ENCODE results near the gene TWIST2.

The TWIST2 gene

GRCh38 chr2:238872628-238873380 is 24.9 kb downstream of the TWIST2 start:
- DNase-seq (ENCODE audit: low read depth in 2 of 2), result no peak

GRCh38 chr2:238873381-238873801 is 25.5 kb downstream of the TWIST2 start:
- DNase-seq (ENCODE audit: low read depth in 2 of 2), result no peak

- no peak for DNase-seq (ENCODE audit: low read depth in 2 of 2)
These were observed 26.0 kb downstream of the TWIST2 start for GRCh38 chr2:238873841-238874240.

- DNase-seq (ENCODE audit: low read depth in 2 of 2), result no peak
These were observed 26.6 kb downstream of the TWIST2 start for GRCh38 chr2:238874330-238875050.

GRCh38 chr2:238875101-238875470 is 27.2 kb downstream of the TWIST2 start:
- DNase-seq (ENCODE audit: low read depth in 2 of 2), result no peak

DNA sequence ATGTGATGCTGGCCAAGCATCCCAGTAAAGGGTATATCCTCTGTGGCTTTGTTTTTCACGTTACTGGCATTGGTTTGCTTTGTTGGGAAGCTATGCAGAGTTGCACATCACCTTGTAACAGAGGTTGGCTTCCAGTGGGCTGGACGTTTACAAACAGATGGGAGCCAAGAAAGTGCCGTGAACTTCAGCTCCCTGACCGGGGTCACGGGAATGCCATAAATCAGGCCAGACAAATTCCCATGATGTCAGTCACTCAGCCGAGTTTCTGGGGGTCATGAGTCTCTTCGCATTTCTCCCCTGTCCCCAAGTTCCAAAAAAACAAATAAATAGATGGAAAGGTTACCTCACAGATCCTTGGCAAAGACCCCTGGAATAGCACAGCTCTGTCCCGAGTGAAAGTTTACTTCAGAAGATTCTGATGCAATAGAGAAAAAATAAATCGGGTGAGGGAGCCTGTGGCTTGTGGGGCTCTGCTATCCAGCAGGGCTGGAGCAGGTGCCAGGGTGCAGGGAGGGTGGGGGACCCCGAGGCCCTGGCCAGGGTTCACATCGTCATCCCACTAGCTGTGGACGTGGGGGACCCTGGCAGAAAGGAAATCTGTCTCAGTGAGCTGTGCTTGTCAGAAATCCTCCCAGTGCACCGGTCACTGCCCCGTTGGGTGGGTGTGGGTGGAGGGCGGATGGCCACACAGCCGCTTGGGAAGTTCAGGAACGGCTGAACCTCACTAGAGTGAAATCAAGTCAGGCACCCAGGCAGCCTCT is 27.8 kb downstream of the TWIST2 start:
- DNase-seq (ENCODE audit: low read depth in 2 of 2), result no peak

DNA sequence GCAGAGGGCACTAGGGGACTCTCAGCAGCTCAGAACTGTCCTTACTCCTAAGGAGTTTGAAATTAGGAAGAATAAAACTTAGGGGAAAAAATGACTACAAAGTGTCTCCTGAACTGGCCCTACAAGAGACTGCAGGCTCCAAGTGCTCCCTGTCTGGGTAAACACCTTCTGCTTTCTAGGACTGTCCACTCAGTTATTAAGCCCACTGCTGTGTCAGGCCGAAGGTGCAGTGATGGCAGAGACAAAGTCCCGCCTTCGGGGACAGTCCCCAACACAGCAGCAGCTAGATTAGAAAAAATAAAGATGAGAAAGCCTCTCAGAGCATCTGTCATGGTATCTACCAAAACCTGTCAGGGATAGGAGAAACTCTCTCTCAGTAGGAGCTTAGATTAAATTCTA is 28.3 kb downstream of the TWIST2 start:
- DNase-seq (ENCODE audit: low read depth in 2 of 2), result no peak

- no peak for DNase-seq (ENCODE audit: low read depth in 2 of 2)
These were observed 30.3 kb downstream of the TWIST2 start for GRCh38 chr2:238878051-238878735.

- no peak for DNase-seq (ENCODE audit: low read depth in 2 of 2)
These were observed 31.2 kb downstream of the TWIST2 start for GRCh38 chr2:238879043-238879442.

- DNase-seq (ENCODE audit: low read depth in 2 of 2), result no peak
These were observed 31.9 kb downstream of the TWIST2 start for GRCh38 chr2:238879621-238880377.

GRCh38 chr2:238881353-238882081 is 33.6 kb downstream of the TWIST2 start:
- no peak for DNase-seq (ENCODE audit: low read depth in 2 of 2)

- DNase-seq (ENCODE audit: low read depth in 2 of 2), result no peak
These were observed 34.3 kb downstream of the TWIST2 start for GRCh38 chr2:238882082-238882755.

DNA sequence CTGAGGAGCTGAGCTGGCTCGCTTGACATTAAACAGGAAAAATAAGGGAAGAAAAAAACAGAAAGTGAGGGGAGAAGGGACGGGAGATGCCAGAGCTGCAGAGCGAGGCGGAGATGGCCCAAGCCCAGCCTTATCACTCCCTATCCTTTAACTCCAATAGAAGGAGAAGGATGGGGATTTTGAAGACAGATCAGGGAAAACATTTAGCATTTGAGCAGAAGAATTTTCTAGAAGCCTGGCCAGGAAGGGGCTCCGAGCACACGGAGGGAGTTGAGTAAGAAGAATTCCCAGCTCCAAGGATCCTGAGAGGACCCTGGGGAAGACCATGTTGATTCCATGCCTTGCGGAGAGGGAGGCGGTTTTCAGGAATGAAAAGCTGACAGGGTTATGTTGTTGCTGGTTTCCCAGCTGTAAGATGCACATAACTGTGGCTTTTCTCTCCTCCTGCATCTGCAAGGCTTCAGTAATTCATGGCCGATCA is 35.6 kb downstream of the TWIST2 start:
- no peak for DNase-seq (ENCODE audit: low read depth in 2 of 2)

GRCh38 chr2:238884122-238884811 is 36.4 kb downstream of the TWIST2 start:
- DNase-seq (ENCODE audit: low read depth in 2 of 2), result no peak

- no peak for DNase-seq (ENCODE audit: low read depth in 2 of 2)
These were observed 37.0 kb downstream of the TWIST2 start for GRCh38 chr2:238884812-238885408.

DNA sequence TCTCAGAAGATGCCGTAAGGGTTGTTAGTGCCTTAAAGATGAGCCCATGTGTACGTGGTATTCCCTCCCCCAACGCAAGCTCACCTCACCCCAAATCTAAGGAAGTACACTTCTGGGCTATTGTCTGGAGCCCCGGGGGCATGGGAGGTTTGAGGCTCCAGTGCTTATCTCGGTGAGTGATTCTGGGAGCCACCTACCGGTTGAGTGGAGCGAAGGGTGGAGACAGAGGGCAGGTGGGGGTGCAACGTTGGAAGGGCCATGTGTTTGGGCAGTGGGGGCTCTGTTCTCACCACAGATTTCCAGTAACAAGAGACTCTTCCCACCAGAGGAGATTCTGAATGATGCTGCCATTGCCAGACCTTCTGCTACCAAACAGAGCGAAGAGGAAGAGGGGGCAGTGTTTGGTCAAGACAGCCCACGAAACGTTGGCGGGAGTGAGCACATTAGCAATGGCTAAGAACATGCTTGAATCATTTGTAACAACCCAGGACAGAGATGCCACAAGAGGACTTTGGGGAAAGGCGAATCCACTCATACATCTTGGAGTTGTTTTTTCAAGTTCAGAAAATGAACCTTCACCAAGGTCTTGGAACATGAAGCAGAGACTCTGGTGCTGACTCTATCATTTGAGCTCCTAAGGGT is 38.7 kb downstream of the TWIST2 start:
- no peak for DNase-seq (ENCODE audit: low read depth in 2 of 2)

GRCh38 chr2:238887616-238888015 is 39.7 kb downstream of the TWIST2 start:
- DNase-seq (ENCODE audit: low read depth in 2 of 2), result no peak

DNA sequence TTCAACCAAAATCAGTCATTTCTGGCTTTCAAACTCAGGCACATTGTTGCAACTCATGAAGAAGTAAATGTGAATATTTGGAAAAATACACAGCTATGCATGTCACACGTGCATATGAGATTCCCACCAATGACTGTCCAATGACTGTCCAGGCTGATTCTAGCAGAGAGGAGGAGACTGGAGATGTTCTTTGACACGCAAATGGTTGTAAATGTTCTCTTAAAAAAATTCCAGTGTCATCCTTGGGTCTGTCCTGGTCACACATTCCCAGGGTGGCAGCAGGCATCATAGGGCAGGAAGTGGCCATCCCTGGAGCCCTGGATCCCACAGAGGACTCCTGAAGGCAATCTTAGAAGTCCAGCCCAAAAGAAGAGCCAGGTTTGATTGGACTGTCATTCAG is 40.9 kb downstream of the TWIST2 start:
- no peak for DNase-seq (ENCODE audit: low read depth in 2 of 2)
